ENCODE data around the gene NCKAP5L.

Gene NCKAP5L

DNA sequence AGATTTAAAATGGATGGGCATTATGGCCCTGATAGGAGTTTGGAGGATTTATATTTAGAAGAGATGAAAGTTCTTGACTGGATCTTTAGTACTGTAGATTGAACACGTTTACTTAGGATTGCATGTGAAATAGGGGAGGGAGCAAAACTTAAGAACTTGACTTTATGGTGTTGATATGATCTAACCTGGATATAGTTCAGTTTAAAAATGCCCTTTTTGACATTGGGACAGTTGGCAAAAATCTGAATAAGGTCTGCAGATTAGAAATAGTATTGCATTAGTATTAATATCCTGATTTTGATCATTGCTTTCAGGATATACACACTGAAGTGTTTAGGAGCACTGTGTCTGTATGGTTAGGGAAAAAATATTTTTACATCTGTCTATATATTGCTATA lies 77.2 kb downstream of the NCKAP5L start:
- no peak for TF ChIP-seq CTCF (IDR thresholded peaks at IDR 0.05; ENCODE audit: control extremely low read depth, extremely low read depth, low read depth, missing control alignments)
- ChIA-PET POLR2A (interaction anchor here (0.6 to 0.7 kb wide), 2 partner anchors 51 to 103 kb away, joined by 5 read pairs; no protein-coding TSS in a partner anchor), CTCF (interaction anchor here (3.2 to 6.6 kb wide), 3 partner anchors 10 to 89 kb away, joined by 10 to 51 read pairs (median 22); partner anchors contain the start of gene TMBIM6)
- no peak for DNase-seq (ENCODE audit: extremely low spot score)

DNA sequence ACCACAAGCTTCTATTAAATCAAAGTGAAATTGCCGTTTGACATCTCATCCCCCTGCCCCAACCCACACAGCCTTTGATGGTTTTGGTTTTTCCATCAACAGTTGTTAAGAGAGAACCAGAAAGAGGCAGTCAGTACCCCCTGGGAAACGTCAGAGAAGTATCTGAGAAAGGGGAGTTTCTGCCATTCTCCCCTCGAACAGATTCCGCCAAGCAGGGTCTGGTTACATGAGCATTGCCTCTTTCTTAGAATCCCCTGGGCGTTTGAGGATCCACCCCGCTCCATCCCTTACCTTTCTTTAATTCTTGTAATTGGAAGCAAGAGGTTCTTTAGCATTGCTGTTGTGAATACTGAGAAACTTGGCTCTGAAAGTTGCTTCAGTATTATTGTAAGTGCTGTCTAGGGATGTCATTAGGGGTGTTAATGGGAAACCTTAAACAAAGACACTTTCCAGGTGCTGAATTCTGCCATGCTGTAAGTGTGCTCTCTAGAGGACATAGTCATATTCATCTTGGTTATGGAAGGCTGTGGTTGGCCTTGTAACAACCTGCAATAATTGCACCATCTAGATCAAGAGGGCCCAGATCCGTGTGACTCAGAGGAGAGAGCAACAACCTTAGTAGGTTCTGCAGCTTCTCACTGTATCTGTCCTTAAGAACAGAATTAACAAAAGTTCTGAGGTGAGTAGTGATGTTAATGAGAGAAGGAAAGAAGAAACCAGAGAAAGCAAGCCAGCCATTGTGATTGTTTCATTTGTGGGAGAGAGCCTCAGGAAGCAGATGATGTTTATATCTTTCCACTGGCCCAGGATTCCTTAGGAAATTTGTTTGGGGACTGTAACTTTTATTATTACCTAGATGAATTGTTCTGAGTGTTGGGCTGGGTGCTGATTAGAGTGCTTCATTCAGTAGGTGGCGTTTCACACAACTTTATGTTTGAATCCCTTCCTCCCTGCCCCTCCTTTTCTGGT lies 77.9 kb downstream of the NCKAP5L start:
- ChIA-PET CTCF (interaction anchor here (0.9 to 6.6 kb wide), 5 partner anchors 10 to 90 kb away, joined by 3 to 51 read pairs (median 10); partner anchors contain the start of gene TMBIM6), POLR2A (no interaction called here)
- no peak for DNase-seq (ENCODE audit: extremely low spot score)
- peak; percentile 21 for TF ChIP-seq CTCF (IDR thresholded peaks at IDR 0.05; ENCODE audit: control extremely low read depth, extremely low read depth, low read depth, missing control alignments)

- TF ChIP-seq CTCF (IDR thresholded peaks at IDR 0.05; ENCODE audit: control extremely low read depth, extremely low read depth, low read depth, missing control alignments) = no peak
- CTCF ChIA-PET = interaction anchor here (0.7 to 6.6 kb wide), 12 partner anchors 8 to 118 kb away, joined by 3 to 51 read pairs (median 5); partner anchors contain the start of gene TMBIM6
- POLR2A ChIA-PET = interaction anchor here (1.4 kb wide), 1 partner anchor 11 kb away, joined by 5 read pairs; no protein-coding TSS in a partner anchor
- no peak for DNase-seq (ENCODE audit: extremely low spot score)
Measured at GRCh38 chr12:49748800-49749199, 79.4 kb downstream of the NCKAP5L start.

GRCh38 chr12:49748306-49748705 lies 79.9 kb downstream of the NCKAP5L start:
- POLR2A ChIA-PET = interaction anchor here (1.4 kb wide), 1 partner anchor 11 kb away, joined by 5 read pairs; no protein-coding TSS in a partner anchor
- DNase-seq (ENCODE audit: extremely low spot score) = no peak

GRCh38 chr12:49744363-49744885 lies 83.8 kb downstream of the NCKAP5L start:
- POLR2A ChIA-PET = no interaction called here
- no peak for TF ChIP-seq CTCF (IDR thresholded peaks at IDR 0.05; ENCODE audit: control extremely low read depth, extremely low read depth, low read depth, missing control alignments)
- no peak for DNase-seq (ENCODE audit: extremely low spot score)
- CTCF ChIA-PET = interaction anchor here (1.0 to 6.6 kb wide), 7 partner anchors 9 to 366 kb away, joined by 3 to 51 read pairs (median 4); no protein-coding TSS in a partner anchor

More at GRCh38 chr12:49748306-49748705, 79.9 kb downstream of the NCKAP5L start:
- CTCF ChIA-PET = interaction anchor here (0.7 to 6.6 kb wide), 12 partner anchors 8 to 118 kb away, joined by 3 to 51 read pairs (median 5); partner anchors contain the start of gene TMBIM6
- TF ChIP-seq CTCF (IDR thresholded peaks at IDR 0.05; ENCODE audit: control extremely low read depth, extremely low read depth, low read depth, missing control alignments) = no peak
